ENCODE measurements around the gene ARHGAP11A. TPM values are rescaled to one million over a fixed set of nuclear protein-coding genes. Genes with fewer than 3 reads are reported as not detected.
A peak's percentile ranks its signal among the peaks of the same experiment; 100 is the strongest.
"Not testable (repeated sequence)": the region's sequence is repeated elsewhere in the genome, so short reads cannot be mapped to it uniquely, and the experiment has no call there.

ARHGAP11A gene
- total RNA-seq = 5.0 and 44.6 TPM in 2 replicates
- polyA plus RNA-seq = 5.1 and 38.8 TPM in 2 replicates

- not testable (repeated sequence) for H3K4me1 ChIP-seq (ENCODE audit: low read depth); H3K9me3 ChIP-seq (ENCODE audit: low read depth); H3K36me3 ChIP-seq; H3K27me3 ChIP-seq
- peak within 1 kb of the TSS; percentile 94 for H3K27ac ChIP-seq
- peak within 1 kb of the TSS; percentile 77 for H3K4me3 ChIP-seq
- peak; percentile 79 to 84 for DNase-seq (ENCODE audit: low read depth in 1 of 2, low spot score in 1 of 2)
Observed at GRCh38 chr15:32615051-32615870, at the start of gene ARHGAP11A. ARHGAP11A (plus strand) TSS chr15:32615504; CDS start chr15:32616212, 708 bp downstream.

- not testable (repeated sequence) for H3K9me3 ChIP-seq (ENCODE audit: low read depth); DNase-seq (ENCODE audit: low read depth in 1 of 2, low spot score in 1 of 2); H3K27ac ChIP-seq; H3K36me3 ChIP-seq; H3K27me3 ChIP-seq; H3K4me3 ChIP-seq; H3K4me1 ChIP-seq (ENCODE audit: low read depth)
Observed at GRCh38 chr15:32568988-32569387, 46.3 kb upstream of the ARHGAP11A start.

GRCh38 chr15:32578482-32578881, 36.8 kb upstream of the ARHGAP11A start:
- not testable (repeated sequence) for H3K36me3 ChIP-seq; DNase-seq (ENCODE audit: low read depth in 1 of 2, low spot score in 1 of 2); H3K27ac ChIP-seq; H3K4me1 ChIP-seq (ENCODE audit: low read depth); H3K9me3 ChIP-seq (ENCODE audit: low read depth); H3K4me3 ChIP-seq; H3K27me3 ChIP-seq

GRCh38 chr15:32585844-32586243, 29.5 kb upstream of the ARHGAP11A start:
- not testable (repeated sequence) for H3K27me3 ChIP-seq; H3K36me3 ChIP-seq; H3K4me3 ChIP-seq; H3K9me3 ChIP-seq (ENCODE audit: low read depth); DNase-seq (ENCODE audit: low read depth in 1 of 2, low spot score in 1 of 2); H3K27ac ChIP-seq; H3K4me1 ChIP-seq (ENCODE audit: low read depth)

- not testable (repeated sequence) for H3K36me3 ChIP-seq; H3K4me3 ChIP-seq; H3K27me3 ChIP-seq; H3K4me1 ChIP-seq (ENCODE audit: low read depth); H3K9me3 ChIP-seq (ENCODE audit: low read depth); DNase-seq (ENCODE audit: low read depth in 1 of 2, low spot score in 1 of 2); H3K27ac ChIP-seq
Observed at GRCh38 chr15:32593151-32593550, 22.2 kb upstream of the ARHGAP11A start, which contains the start of gene GOLGA8N. GOLGA8N (plus strand) TSS chr15:32593456.

- not testable (repeated sequence) for H3K4me1 ChIP-seq (ENCODE audit: low read depth); H3K27me3 ChIP-seq; H3K27ac ChIP-seq; H3K9me3 ChIP-seq (ENCODE audit: low read depth); H3K4me3 ChIP-seq; H3K36me3 ChIP-seq; DNase-seq (ENCODE audit: low read depth in 1 of 2, low spot score in 1 of 2)
Observed at GRCh38 chr15:32609518-32609917, 5.8 kb upstream of the ARHGAP11A start.

- DNase-seq (ENCODE audit: low read depth in 1 of 2, low spot score in 1 of 2) = peak; percentile 44 to 60
- not testable (repeated sequence) for H3K27ac ChIP-seq; H3K27me3 ChIP-seq; H3K36me3 ChIP-seq; H3K4me1 ChIP-seq (ENCODE audit: low read depth); H3K4me3 ChIP-seq; H3K9me3 ChIP-seq (ENCODE audit: low read depth)
Observed at GRCh38 chr15:32610719-32611118, 4.6 kb upstream of the ARHGAP11A start.

- H3K9me3 ChIP-seq (ENCODE audit: low read depth); H3K36me3 ChIP-seq; DNase-seq (ENCODE audit: low read depth in 1 of 2, low spot score in 1 of 2); H3K4me1 ChIP-seq (ENCODE audit: low read depth); H3K27me3 ChIP-seq: not testable (repeated sequence)
- H3K27ac ChIP-seq = peak overlapping the region; percentile 94
- H3K4me3 ChIP-seq = peak overlapping the region; percentile 77
Observed at GRCh38 chr15:32614712-32615050, 623 bp upstream of the ARHGAP11A start.

- not testable (repeated sequence) for H3K9me3 ChIP-seq (ENCODE audit: low read depth); H3K36me3 ChIP-seq; H3K27me3 ChIP-seq; H3K4me1 ChIP-seq (ENCODE audit: low read depth)
- DNase-seq (ENCODE audit: low read depth in 1 of 2, low spot score in 1 of 2) = peak; percentile 9
- peak overlapping the region; percentile 94 for H3K27ac ChIP-seq
- peak overlapping the region; percentile 77 for H3K4me3 ChIP-seq
Observed at GRCh38 chr15:32615871-32616426, 645 bp downstream of the ARHGAP11A start.

- H3K27ac ChIP-seq = no peak overlapping the region
- no peaks in the 10 kb centered on the region for H3K27me3 ChIP-seq
- no peaks in the 10 kb centered on the region for H3K4me1 ChIP-seq (ENCODE audit: low read depth)
- no peak for TF ChIP-seq CTCF (IDR thresholded peaks at IDR 0.05; ENCODE audit: low read depth, low read length)
- no peaks in the 10 kb centered on the region for H3K9me3 ChIP-seq (ENCODE audit: low read depth)
- no peak overlapping the region for H3K4me3 ChIP-seq
- H3K36me3 ChIP-seq = peaks cover 14% of the 10 kb centered on the region
- no peak for DNase-seq (ENCODE audit: low read depth in 1 of 2, low spot score in 1 of 2)
Observed at GRCh38 chr15:32636410-32636809, 21.1 kb downstream of the ARHGAP11A start.

Measured in cardiac muscle cell (in vitro differentiated cells and primary cell).